Sigmoid colon (tissue), 4 donors: ENCODE results near the gene OR14A16.

ENCODE experiments used
- EP300 ChIP-seq, 4 donors: sonication (generic); formaldehyde crosslinking; IDR thresholded peaks; one replicate each; pipeline ENCODE4 v1.6.1; 2017; ENCODE audit warnings: antibody characterized with exemption in 4 of 4
- POLR2A ChIP-seq, 2 donors: fragments of 450-650 bp; IDR thresholded peaks; one replicate each; pipeline ENCODE4 v1.6.1; 2016; ENCODE audit warnings: antibody characterized with exemption in 2 of 2, mild to moderate bottlenecking in 2 of 2, moderate library complexity in 2 of 2
- POLR2AphosphoS5 ChIP-seq, 4 donors: sonication (generic); formaldehyde crosslinking; IDR thresholded peaks; one replicate each; pipeline ENCODE4 v1.6.1; 2017; ENCODE audit warnings: antibody characterized with exemption in 4 of 4
- TF ChIP-seq, protein P1 (sequence below), 4 experiments: fragments of 450-650 bp in 3 of 4; fragments of 200-600 bp in 1 of 4; IDR thresholded peaks; one replicate each; pipeline ENCODE4 v1.5.1; 2016 to 2019; ENCODE audit warnings: antibody characterized with exemption in 4 of 4, mild to moderate bottlenecking in 3 of 4, moderate library complexity in 2 of 4

DNA sequence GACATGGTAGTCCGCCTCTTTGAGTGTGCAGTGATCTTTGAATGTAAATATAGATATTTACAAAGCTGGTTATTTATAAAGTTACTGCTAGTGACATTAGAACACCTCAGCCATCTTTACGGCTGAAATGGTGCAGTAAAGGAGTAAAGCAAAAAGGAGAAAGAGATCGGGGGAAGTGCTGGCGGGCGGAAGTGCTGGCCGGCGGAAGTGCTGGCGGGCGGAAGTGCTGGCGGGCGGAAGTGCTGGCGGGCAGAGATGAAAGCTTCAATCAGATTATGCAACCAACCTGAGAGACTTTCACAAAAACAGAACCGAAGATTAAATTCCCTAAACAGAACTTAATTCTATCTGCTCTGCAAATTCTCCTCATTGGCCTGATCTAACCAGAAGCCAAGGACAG, 1.4 kb upstream of the OR14A16 start:
- TF ChIP-seq, protein P1, sequence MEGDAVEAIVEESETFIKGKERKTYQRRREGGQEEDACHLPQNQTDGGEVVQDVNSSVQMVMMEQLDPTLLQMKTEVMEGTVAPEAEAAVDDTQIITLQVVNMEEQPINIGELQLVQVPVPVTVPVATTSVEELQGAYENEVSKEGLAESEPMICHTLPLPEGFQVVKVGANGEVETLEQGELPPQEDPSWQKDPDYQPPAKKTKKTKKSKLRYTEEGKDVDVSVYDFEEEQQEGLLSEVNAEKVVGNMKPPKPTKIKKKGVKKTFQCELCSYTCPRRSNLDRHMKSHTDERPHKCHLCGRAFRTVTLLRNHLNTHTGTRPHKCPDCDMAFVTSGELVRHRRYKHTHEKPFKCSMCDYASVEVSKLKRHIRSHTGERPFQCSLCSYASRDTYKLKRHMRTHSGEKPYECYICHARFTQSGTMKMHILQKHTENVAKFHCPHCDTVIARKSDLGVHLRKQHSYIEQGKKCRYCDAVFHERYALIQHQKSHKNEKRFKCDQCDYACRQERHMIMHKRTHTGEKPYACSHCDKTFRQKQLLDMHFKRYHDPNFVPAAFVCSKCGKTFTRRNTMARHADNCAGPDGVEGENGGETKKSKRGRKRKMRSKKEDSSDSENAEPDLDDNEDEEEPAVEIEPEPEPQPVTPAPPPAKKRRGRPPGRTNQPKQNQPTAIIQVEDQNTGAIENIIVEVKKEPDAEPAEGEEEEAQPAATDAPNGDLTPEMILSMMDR (IDR thresholded peaks at IDR 0.05), result no peak
- TF ChIP-seq POLR2A (IDR thresholded peaks at IDR 0.05) (no peak), EP300 (IDR thresholded peaks at IDR 0.05) (no peak), POLR2AphosphoS5 (IDR thresholded peaks at IDR 0.05) (no peak)
